Mesodermal cell (in vitro differentiated cells): ENCODE measurements around the gene CCNJL.

Experiments used
- H3K27ac ChIP-seq: 2 replicates; pipeline ENCODE4 v1.7.0; 2013; ENCODE audit warnings: mild to moderate bottlenecking, low read depth, low read length, moderate library complexity; ENCODE audit not compliant: severe bottlenecking
- H3K36me3 ChIP-seq: 2 replicates; pipeline ENCODE4 v1.7.1; 2013; ENCODE audit warnings: mild to moderate bottlenecking, low read length, moderate library complexity; ENCODE audit not compliant: control insufficient read depth, insufficient read depth
- H3K4me1 ChIP-seq: one replicate; pipeline ENCODE4 v1.7.1; 2013; ENCODE audit warnings: mild to moderate bottlenecking, low read length; ENCODE audit not compliant: insufficient read depth, control insufficient read depth, poor library complexity, severe bottlenecking
- H3K4me3 ChIP-seq: 2 replicates; pipeline ENCODE4 v1.7.0; 2013; ENCODE audit warnings: low read length, control low read depth, mild to moderate bottlenecking; ENCODE audit not compliant: insufficient read depth, poor library complexity, severe bottlenecking; ENCODE audit errors: extremely low read depth
- H3K9me3 ChIP-seq: 2 replicates; pipeline ENCODE4 v1.7.1; 2013; ENCODE audit warnings: mild to moderate bottlenecking, low read length, moderate library complexity; ENCODE audit not compliant: control insufficient read depth
- WGBS, 2 experiments: methylation state at CpG; one replicate each; pipeline ENCODE4 v1.1.5; 2013; ENCODE audit warnings: missing lambda C conversion rate in 2 of 2; ENCODE audit not compliant: insufficient coverage in 2 of 2; 5-methylcytosine and 5-hydroxymethylcytosine counted together

CCNJL gene

DNA sequence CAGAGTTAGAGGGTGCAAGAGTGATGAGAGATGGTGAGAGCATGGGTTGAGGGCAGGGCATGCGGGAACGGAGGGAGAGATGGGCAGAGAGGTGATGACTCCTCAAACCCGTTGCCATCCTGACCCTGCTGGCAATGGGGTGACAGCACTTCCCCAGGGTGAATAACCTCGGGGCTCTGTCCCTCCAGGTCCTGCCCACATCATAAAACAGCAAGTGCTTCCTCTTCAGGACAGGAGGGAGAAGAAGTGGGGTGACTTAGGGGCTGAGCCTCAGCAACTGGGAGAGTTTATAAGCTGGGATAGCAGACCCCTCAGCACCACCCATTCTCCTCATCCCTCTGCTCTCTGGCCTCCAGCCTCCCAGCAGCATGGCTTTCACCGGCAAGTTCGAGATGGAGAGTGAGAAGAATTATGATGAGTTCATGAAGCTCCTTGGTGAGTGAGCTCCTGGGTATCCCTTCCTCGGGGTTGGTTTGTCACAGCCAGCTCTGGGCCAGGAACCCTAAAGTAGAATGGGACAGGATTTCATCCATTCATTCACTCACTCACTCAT lies 83.1 kb downstream of the CCNJL start, which contains the start of gene FABP6:
FABP6 (plus strand) TSS at position 317 of the 553 bp plus-strand sequence; CDS start at position 369, 52 bp downstream.
- no peak within 1 kb of the TSS for H3K27ac ChIP-seq
- 90 to 93% methylated on average over 2 to 3 of the region's 7 CpGs for WGBS, 2 experiments
- no peaks in the 10 kb centered on the region for H3K36me3 ChIP-seq
- H3K4me1 ChIP-seq, result no peaks in the 10 kb centered on the region
- H3K9me3 ChIP-seq, result no peaks in the 10 kb centered on the region
- no peak within 1 kb of the TSS for H3K4me3 ChIP-seq

DNA sequence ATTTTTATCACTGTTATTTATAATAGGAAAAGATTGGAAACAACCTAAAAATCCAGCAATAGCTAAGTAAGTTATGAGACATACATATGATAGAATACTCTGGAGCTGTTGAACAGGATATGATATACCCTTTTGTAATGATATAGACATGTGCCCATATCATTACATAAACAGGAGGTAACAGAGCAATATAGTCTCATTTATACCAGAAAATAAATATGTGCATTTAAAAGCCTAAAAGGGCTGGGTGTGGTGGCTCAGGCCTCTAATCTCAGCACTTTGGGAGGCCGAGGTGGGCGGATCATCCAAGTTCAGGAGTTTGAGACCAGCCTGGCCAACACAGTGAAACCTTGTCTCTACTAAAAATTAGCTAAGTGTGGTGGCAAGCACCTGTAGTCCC lies 85.4 kb downstream of the CCNJL start:
- H3K36me3 ChIP-seq, result no peaks in the 10 kb centered on the region
- no peaks in the 10 kb centered on the region for H3K9me3 ChIP-seq
- no peak overlapping the region for H3K4me3 ChIP-seq
- H3K27ac ChIP-seq, result no peak overlapping the region
- H3K4me1 ChIP-seq, result no peaks in the 10 kb centered on the region
- 94 to 100% methylated on average over 1 to 2 of the region's 2 CpGs for WGBS, 2 experiments

DNA sequence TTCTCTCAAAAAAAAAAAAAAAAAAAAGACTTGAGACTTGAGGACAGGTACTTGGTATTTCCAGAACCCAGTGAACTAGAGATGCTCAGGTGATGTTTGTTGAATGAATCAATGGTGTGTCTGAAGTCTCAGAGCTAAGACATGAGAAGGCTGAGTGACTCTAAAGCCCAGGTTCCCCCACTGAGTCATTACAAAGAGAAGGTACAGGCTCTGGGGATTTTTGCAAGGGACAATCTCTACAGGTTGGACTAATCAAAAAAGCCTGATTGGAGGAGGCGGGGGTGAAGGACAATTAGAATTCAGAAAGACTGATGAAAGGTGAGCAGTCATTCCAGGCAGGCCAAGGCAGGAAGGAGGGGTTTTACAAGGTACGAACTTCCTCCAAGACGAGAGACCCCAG lies 91.3 kb downstream of the CCNJL start:
- no peak overlapping the region for H3K27ac ChIP-seq
- H3K4me1 ChIP-seq, result no peaks in the 10 kb centered on the region
- H3K36me3 ChIP-seq, result no peaks in the 10 kb centered on the region
- no peak overlapping the region for H3K4me3 ChIP-seq
- 87 to 89% methylated on average over 1 to 3 of the region's 3 CpGs for WGBS, 2 experiments
- no peaks in the 10 kb centered on the region for H3K9me3 ChIP-seq

DNA sequence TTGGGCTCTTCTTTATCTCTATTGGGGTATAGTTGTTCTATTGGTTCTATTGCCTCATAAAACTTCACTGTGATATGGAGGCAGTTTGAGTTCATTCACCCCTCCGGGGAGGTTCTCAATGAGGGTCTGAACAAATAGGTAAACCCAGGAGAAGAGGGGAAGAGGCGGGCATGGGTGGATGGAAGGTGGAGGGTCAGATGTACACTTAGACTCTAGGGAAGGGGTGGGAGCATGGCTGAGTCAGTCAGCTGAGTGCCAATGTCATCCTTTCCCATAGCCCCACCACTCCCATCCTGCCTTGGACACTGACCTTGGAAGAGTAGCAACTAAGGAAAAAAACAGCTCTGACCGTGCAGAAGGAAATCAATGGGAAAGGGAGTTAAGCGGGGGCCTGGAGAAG lies 93.0 kb downstream of the CCNJL start:
- H3K36me3 ChIP-seq, result no peaks in the 10 kb centered on the region
- H3K4me1 ChIP-seq, result no peaks in the 10 kb centered on the region
- 79 to 93% methylated on average over 2 to 3 of the region's 4 CpGs for WGBS, 2 experiments
- no peak overlapping the region for H3K27ac ChIP-seq
- H3K9me3 ChIP-seq, result no peaks in the 10 kb centered on the region
- no peak overlapping the region for H3K4me3 ChIP-seq

DNA sequence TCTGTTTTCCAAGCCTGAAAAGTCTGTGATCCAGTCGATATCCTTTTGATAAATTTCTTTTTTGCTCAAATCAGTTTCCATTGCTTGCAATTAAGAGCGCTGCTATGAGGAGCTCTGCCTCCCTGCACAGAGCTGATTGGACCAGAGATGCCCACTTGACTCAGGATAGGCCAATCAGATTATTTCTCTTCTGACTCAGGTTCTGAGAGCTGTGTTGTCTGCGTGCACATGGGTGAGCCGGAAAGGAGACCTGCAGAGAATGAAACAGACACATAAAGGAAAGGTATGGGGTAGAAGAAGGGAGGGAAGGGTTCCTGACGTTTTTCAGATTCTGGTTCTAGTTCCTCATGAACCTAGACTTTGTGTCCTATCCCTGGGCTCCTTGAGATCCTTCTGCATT lies 98.8 kb downstream of the CCNJL start:
- Histone ChIP-seq H3K27ac (no peak overlapping the region), H3K4me1 (no peaks in the 10 kb centered on the region), H3K9me3 (no peaks in the 10 kb centered on the region), H3K36me3 (no peaks in the 10 kb centered on the region), H3K4me3 (no peak overlapping the region)
- 86 to 90% methylated on average over 3 to 5 of the region's 5 CpGs for WGBS, 2 experiments

DNA sequence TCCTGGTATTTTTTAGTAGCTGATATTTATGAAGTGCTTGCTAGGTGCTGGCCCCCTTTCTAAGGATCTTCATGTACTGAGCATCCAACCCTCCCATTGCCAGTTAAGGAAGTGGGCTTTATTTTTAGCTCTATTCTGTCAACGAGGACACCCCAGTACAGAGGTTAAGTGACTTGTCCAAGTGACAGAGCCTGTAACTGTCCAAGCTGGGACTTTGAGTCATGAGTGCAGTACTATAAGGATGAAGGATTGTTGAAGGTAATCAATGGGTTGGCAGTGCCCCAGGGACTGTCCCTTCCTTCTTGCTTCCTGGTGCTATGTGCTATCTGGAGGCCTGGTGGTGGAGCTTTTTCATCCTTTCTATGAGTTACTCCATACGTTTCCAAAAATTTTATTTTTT lies 101.0 kb downstream of the CCNJL start:
- WGBS, 2 experiments, result 71 to 95% methylated on average over 1 to 2 of the region's 2 CpGs
- Histone ChIP-seq H3K36me3 (no peaks in the 10 kb centered on the region), H3K4me3 (no peak overlapping the region), H3K4me1 (no peaks in the 10 kb centered on the region), H3K9me3 (no peaks in the 10 kb centered on the region), H3K27ac (no peak overlapping the region)

DNA sequence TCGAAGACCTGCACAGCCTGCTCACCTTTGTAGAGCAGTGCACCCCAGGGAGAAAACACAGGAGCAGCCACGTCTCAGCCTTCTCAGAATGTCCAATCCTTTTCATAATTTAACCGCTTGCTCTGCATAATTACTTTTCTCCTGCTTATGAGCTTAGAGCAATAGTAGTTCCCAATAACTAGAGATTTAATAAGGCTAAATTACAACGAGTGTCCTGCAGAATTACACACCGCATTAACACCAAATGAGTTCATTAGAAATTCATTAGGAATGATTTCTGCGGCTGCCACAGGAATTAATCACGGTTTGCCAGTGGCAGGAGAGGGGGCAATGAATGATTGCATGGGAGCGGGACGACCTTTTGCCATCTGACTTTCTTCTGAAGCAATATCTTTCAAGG lies 101.8 kb downstream of the CCNJL start:
- Histone ChIP-seq H3K4me3 (no peak overlapping the region), H3K27ac (no peak overlapping the region), H3K36me3 (no peaks in the 10 kb centered on the region), H3K9me3 (no peaks in the 10 kb centered on the region), H3K4me1 (no peaks in the 10 kb centered on the region)
- WGBS, 2 experiments, result 89 to 98% methylated on average over 5 to 7 of the region's 9 CpGs

DNA sequence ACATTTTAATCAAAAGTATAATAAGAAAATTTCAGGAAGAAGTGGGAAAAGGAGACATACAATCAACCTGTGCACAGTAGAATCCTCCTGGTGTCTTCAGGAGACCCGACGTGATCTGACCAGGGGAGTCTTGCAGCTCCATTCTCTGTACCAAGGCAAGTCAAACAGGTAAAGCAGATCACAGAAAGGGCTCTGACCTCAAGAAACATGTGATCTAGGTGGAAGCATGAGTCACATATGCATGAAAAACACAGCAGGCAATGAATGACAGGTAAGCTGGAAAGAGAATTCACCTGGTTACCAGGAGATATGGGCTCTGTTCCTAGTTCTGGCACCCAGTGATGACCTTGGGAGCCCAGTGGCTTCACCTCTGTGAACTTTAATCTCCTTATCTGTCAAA lies 102.4 kb downstream of the CCNJL start:
- no peak overlapping the region for H3K27ac ChIP-seq
- H3K4me3 ChIP-seq, result no peak overlapping the region
- no peaks in the 10 kb centered on the region for H3K9me3 ChIP-seq
- 89 to 100% methylated on average over 2 of the region's 2 CpGs for WGBS, 2 experiments
- H3K4me1 ChIP-seq, result no peaks in the 10 kb centered on the region
- H3K36me3 ChIP-seq, result no peaks in the 10 kb centered on the region

DNA sequence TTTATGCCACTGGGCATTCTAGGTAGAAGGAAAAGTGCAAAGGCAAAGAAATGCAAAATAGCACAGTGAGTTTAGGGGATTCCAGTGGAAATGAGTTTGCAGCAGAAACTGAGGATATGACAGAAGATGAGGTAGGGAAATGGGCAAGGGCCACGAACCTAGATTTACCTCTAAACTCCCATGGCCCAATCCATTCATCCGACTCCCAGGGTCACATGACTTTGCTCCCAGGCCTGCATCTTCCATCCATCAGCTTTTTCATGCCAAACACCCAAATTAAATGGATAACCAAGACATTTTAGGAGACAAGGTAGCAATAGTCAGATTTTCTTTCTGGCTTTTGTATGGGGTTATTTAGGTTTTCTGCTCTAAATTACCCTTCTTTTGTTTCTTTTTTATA lies 105.3 kb downstream of the CCNJL start:
- H3K4me3 ChIP-seq, result no peak overlapping the region
- WGBS, 2 experiments, result 80% methylated on average over 1 of the region's 2 CpGs; no CpG with 5 or more reads in 1 of the 2 experiments
- no peaks in the 10 kb centered on the region for H3K9me3 ChIP-seq
- no peak overlapping the region for H3K27ac ChIP-seq
- no peaks in the 10 kb centered on the region for H3K36me3 ChIP-seq
- H3K4me1 ChIP-seq, result no peaks in the 10 kb centered on the region
